NK-92 (cell line): Measurements from ENCODE around the gene GHDC.
"Not testable (repeated sequence)": the region's sequence is repeated elsewhere in the genome, so short reads cannot be mapped to it uniquely, and the experiment has no call there.

Experiments
- DNase-seq: peaks from one replicate; lab custom pipeline; 2025; ENCODE audit not compliant: unreplicated experiment; lab: John Stamatoyannopoulos, UW

GHDC gene

GRCh38 chr17:42159796-42160530 lies 34.3 kb downstream of the GHDC start:
- no peak for DNase-seq

- DNase-seq, result no peak
Observed at GRCh38 chr17:42155614-42156045, 38.7 kb downstream of the GHDC start.

- no peak for DNase-seq
Observed at GRCh38 chr17:42153919-42154742, 40.2 kb downstream of the GHDC start.

GRCh38 chr17:42146911-42147607 lies 47.2 kb downstream of the GHDC start:
- no peak for DNase-seq

- DNase-seq, result not testable (repeated sequence)
Observed at GRCh38 chr17:42143138-42143537, 51.2 kb downstream of the GHDC start.

- DNase-seq, result no peak
Observed at GRCh38 chr17:42142371-42142896, 51.9 kb downstream of the GHDC start.

- DNase-seq, result no peak
Observed at GRCh38 chr17:42141382-42141781, 52.9 kb downstream of the GHDC start.

GRCh38 chr17:42140690-42141089 lies 53.6 kb downstream of the GHDC start:
- not testable (repeated sequence) for DNase-seq
